DND-41 (cell line): Measurements from ENCODE around the gene GABRB3.

ENCODE experiments used
- EZH2 ChIP-seq: IDR thresholded peaks from 3 replicates; pipeline ENCODE4 v1.6.1; 2012; ENCODE audit warnings: borderline replicate concordance, low read depth, mild to moderate bottlenecking, moderate library complexity, low read length, inconsistent platforms; ENCODE audit not compliant: severe bottlenecking
- TF ChIP-seq, protein P1 (sequence below): IDR thresholded peaks from 2 replicates; pipeline ENCODE4 v1.5.1; 2012; ENCODE audit warnings: borderline replicate concordance, low read length, moderate library complexity, mild to moderate bottlenecking; ENCODE audit not compliant: poor library complexity, severe bottlenecking; ENCODE audit errors: extremely low read depth

GRCh38 chr15:26771168-26771567 lies 1.7 kb downstream of the GABRB3 start:
- TF ChIP-seq, protein P1, sequence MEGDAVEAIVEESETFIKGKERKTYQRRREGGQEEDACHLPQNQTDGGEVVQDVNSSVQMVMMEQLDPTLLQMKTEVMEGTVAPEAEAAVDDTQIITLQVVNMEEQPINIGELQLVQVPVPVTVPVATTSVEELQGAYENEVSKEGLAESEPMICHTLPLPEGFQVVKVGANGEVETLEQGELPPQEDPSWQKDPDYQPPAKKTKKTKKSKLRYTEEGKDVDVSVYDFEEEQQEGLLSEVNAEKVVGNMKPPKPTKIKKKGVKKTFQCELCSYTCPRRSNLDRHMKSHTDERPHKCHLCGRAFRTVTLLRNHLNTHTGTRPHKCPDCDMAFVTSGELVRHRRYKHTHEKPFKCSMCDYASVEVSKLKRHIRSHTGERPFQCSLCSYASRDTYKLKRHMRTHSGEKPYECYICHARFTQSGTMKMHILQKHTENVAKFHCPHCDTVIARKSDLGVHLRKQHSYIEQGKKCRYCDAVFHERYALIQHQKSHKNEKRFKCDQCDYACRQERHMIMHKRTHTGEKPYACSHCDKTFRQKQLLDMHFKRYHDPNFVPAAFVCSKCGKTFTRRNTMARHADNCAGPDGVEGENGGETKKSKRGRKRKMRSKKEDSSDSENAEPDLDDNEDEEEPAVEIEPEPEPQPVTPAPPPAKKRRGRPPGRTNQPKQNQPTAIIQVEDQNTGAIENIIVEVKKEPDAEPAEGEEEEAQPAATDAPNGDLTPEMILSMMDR, result no peak
- TF ChIP-seq EZH2, result no peak
